HepG2 (cell line): Measurements from ENCODE around the gene CRYM. TPM values are rescaled to one million over a fixed set of nuclear protein-coding genes. Genes with fewer than 3 reads are reported as not detected.

Source experiments
- BCL6 ChIP-seq: IDR thresholded peaks from 2 replicates; pipeline ENCODE4 v1.6.1; 2016; ENCODE audit warnings: missing genetic modification reagents, missing compliant biosample characterization
- CBFB ChIP-seq: sonication (generic); formaldehyde crosslinking; IDR thresholded peaks from 2 replicates; pipeline ENCODE4 v1.4.0; 2020; ENCODE audit warnings: missing genetic modification reagents
- FOSL1 ChIP-seq: sonication (generic); formaldehyde crosslinking; IDR thresholded peaks from 2 replicates; pipeline ENCODE4 v1.9.0; 2021; ENCODE audit warnings: missing genetic modification reagents, borderline replicate concordance
- IKZF5 ChIP-seq: IDR thresholded peaks from 2 replicates; pipeline ENCODE4 v1.6.1; 2018; ENCODE audit warnings: missing genetic modification reagents, mild to moderate bottlenecking, missing compliant biosample characterization
- NONO ChIP-seq, 2 experiments: fragments of 450-650 bp in 1 of 2; sonication (generic) in 1 of 2; formaldehyde crosslinking in 1 of 2; IDR thresholded peaks in 1 of 2; conservative IDR thresholded peaks in 1 of 2; 2 replicates each; pipeline versions ENCODE4 v1.6.1 to v1.8.0; 2017 to 2022; ENCODE audit warnings: mild to moderate bottlenecking in 1 of 2, missing genetic modification reagents in 1 of 2, moderate library complexity in 1 of 2
- PHF5A ChIP-seq: IDR thresholded peaks from one replicate; pipeline ENCODE4 v1.6.1; 2018; ENCODE audit warnings: low read depth, missing genetic modification reagents; ENCODE audit not compliant: unreplicated experiment
- POGZ ChIP-seq: sonication (generic); formaldehyde crosslinking; IDR thresholded peaks from 2 replicates; pipeline ENCODE4 v1.4.0; 2020; ENCODE audit warnings: mild to moderate bottlenecking, missing genetic modification reagents
- RAD21 ChIP-seq: fragments of 450-650 bp; formaldehyde crosslinking; IDR thresholded peaks from 2 replicates; pipeline ENCODE4 v1.5.0; 2020; ENCODE audit warnings: mild to moderate bottlenecking
- ZNF275 ChIP-seq: sonication (generic); formaldehyde crosslinking; IDR thresholded peaks from 2 replicates; pipeline ENCODE4 v1.8.0; 2022; ENCODE audit warnings: missing genetic modification reagents, mild to moderate bottlenecking, inconsistent platforms, borderline replicate concordance
- ZNF317 ChIP-seq: sonication (generic); formaldehyde crosslinking; IDR thresholded peaks from 2 replicates; pipeline ENCODE4 v1.5.0; 2020; ENCODE audit warnings: mild to moderate bottlenecking, missing genetic modification reagents
- ZNF441 ChIP-seq: sonication (generic); formaldehyde crosslinking; IDR thresholded peaks from 2 replicates; pipeline ENCODE4 v1.7.0; 2021; ENCODE audit warnings: missing genetic modification reagents, borderline replicate concordance
- ZNF570 ChIP-seq: sonication (generic); formaldehyde crosslinking; IDR thresholded peaks from 2 replicates; pipeline ENCODE4 v1.4.0; 2020; ENCODE audit warnings: mild to moderate bottlenecking, missing genetic modification reagents, borderline replicate concordance
- ZNF777 ChIP-seq: sonication (generic); formaldehyde crosslinking; IDR thresholded peaks from 2 replicates; pipeline ENCODE4 v1.4.0; 2020; ENCODE audit warnings: missing genetic modification reagents
- polyA plus RNA-seq, 8 experiments: library from polyadenylated mRNA; depleted of rRNA in 3 of 8; stranded (reverse) in 7 of 8; unstranded in 1 of 8; fragments of >200 nt; fragmentation: Illumina TruSeq in 4 of 8; extraction: Trizol in 4 of 8; gene quantifications; 2 replicates each; pipeline versions ENCODE4 v1.2.1 to v1.2.3, GENCODE V29; 2011 to 2016; ENCODE audit warnings: low read depth in 4 of 8, missing spikeins in 1 of 8, mixed read lengths in 1 of 8; ENCODE audit not compliant: insufficient read depth in 1 of 8
- total RNA-seq, 5 experiments: library from RNA; depleted of rRNA; stranded (reverse); fragments of >200 nt; fragmentation: Illumina TruSeq; extraction: Trizol; gene quantifications; 2 replicates each; pipeline ENCODE4 v1.2.3, GENCODE V29; 2016; ENCODE audit warnings: low read depth in 1 of 5
- TF ChIP-seq, protein P1 (sequence below): sonication (generic); formaldehyde crosslinking; IDR thresholded peaks from 2 replicates; pipeline ENCODE4 v1.9.0; 2021; ENCODE audit warnings: mild to moderate bottlenecking, missing genetic modification reagents
- TF ChIP-seq, protein P2 (sequence below): sonication (generic); formaldehyde crosslinking; IDR thresholded peaks from 2 replicates; pipeline ENCODE4 v1.8.1; 2023; ENCODE audit warnings: mild to moderate bottlenecking, moderate library complexity, missing genetic modification reagents
- TF ChIP-seq, protein P3 (sequence below): sonication (generic); formaldehyde crosslinking; IDR thresholded peaks from 2 replicates; pipeline ENCODE4 v1.4.0; 2020; ENCODE audit warnings: missing genetic modification reagents, borderline replicate concordance

The CRYM gene
- total and polyA plus RNA-seq, 2 of the 13 experiments (the other 11 are each of a cell fraction or from before 2014, with no cell fraction given): 1.9 to 2.2 TPM

- TF ChIP-seq, protein P1, sequence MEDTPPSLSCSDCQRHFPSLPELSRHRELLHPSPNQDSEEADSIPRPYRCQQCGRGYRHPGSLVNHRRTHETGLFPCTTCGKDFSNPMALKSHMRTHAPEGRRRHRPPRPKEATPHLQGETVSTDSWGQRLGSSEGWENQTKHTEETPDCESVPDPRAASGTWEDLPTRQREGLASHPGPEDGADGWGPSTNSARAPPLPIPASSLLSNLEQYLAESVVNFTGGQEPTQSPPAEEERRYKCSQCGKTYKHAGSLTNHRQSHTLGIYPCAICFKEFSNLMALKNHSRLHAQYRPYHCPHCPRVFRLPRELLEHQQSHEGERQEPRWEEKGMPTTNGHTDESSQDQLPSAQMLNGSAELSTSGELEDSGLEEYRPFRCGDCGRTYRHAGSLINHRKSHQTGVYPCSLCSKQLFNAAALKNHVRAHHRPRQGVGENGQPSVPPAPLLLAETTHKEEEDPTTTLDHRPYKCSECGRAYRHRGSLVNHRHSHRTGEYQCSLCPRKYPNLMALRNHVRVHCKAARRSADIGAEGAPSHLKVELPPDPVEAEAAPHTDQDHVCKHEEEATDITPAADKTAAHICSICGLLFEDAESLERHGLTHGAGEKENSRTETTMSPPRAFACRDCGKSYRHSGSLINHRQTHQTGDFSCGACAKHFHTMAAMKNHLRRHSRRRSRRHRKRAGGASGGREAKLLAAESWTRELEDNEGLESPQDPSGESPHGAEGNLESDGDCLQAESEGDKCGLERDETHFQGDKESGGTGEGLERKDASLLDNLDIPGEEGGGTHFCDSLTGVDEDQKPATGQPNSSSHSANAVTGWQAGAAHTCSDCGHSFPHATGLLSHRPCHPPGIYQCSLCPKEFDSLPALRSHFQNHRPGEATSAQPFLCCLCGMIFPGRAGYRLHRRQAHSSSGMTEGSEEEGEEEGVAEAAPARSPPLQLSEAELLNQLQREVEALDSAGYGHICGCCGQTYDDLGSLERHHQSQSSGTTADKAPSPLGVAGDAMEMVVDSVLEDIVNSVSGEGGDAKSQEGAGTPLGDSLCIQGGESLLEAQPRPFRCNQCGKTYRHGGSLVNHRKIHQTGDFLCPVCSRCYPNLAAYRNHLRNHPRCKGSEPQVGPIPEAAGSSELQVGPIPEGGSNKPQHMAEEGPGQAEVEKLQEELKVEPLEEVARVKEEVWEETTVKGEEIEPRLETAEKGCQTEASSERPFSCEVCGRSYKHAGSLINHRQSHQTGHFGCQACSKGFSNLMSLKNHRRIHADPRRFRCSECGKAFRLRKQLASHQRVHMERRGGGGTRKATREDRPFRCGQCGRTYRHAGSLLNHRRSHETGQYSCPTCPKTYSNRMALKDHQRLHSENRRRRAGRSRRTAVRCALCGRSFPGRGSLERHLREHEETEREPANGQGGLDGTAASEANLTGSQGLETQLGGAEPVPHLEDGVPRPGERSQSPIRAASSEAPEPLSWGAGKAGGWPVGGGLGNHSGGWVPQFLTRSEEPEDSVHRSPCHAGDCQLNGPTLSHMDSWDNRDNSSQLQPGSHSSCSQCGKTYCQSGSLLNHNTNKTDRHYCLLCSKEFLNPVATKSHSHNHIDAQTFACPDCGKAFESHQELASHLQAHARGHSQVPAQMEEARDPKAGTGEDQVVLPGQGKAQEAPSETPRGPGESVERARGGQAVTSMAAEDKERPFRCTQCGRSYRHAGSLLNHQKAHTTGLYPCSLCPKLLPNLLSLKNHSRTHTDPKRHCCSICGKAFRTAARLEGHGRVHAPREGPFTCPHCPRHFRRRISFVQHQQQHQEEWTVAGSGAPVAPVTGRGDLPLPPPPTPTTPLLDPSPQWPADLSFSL (CRISPR knock-in tag): no peak
- TF ChIP-seq, protein P2, sequence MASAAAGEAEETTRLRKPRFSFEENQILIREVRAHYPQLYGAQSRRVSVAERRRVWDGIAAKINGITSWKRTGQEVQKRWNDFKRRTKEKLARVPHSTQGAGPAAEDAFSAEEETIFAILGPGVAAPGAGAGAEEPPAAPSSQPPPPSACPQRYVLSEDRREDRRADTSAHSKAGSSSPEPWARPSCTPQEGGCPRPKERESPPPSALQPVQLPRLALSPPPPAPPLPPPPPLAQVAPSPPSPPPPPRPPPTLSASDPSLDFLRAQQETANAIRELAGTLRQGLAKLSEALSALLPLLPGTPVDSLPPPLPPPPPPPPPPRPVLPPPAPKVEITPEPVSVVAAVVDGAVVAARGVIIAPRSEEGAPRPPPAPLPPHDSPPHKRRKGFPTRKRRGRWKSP: peak; percentile 69
- TF ChIP-seq FOSL1 (CRISPR knock-in tag) (peak; percentile 95; the same call in 1 of the 2 replicates), ZNF317 (CRISPR knock-in tag) (peak; percentile 78), BCL6 (CRISPR knock-in tag) (peak; percentile 80), ZNF570 (CRISPR knock-in tag) (0 out of 2 replicates have a peak, but pooled peaks have one; percentile 22), ZNF777 (CRISPR knock-in tag) (peak; percentile 53; the same call in 1 of the 2 replicates), CBFB (CRISPR knock-in tag) (peak; percentile 72; the same call in 1 of the 2 replicates), ZNF441 (0 out of 2 replicates have a peak, but pooled peaks have one; percentile 8), PHF5A (CRISPR knock-in tag) (peak; percentile 94), NONO (IDR thresholded peaks at IDR 0.05) (no peak), NONO (CRISPR knock-in tag; conservative IDR thresholded peaks at IDR 0.05) (peak; percentile 80), RAD21 (CRISPR knock-in tag) (peak; percentile 31; the same call in 1 of the 2 replicates), IKZF5 (CRISPR knock-in tag) (peak; percentile 86), POGZ (CRISPR knock-in tag) (peak; percentile 97), ZNF275 (CRISPR knock-in tag) (peak; percentile 65; the same call in 1 of the 2 replicates)
- TF ChIP-seq, protein P3, sequence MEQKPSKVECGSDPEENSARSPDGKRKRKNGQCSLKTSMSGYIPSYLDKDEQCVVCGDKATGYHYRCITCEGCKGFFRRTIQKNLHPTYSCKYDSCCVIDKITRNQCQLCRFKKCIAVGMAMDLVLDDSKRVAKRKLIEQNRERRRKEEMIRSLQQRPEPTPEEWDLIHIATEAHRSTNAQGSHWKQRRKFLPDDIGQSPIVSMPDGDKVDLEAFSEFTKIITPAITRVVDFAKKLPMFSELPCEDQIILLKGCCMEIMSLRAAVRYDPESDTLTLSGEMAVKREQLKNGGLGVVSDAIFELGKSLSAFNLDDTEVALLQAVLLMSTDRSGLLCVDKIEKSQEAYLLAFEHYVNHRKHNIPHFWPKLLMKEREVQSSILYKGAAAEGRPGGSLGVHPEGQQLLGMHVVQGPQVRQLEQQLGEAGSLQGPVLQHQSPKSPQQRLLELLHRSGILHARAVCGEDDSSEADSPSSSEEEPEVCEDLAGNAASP (CRISPR knock-in tag): peak; percentile 99
Observed at GRCh38 chr16:21260870-21261791, 17.0 kb downstream of the CRYM start (continued).
